Jurkat, Clone E6-1 (cell line): ENCODE data around the gene CYYR1. TPM values are rescaled to one million over a fixed set of nuclear protein-coding genes. Genes with fewer than 3 reads are reported as not detected.

Source experiments
- DNase-seq: peaks from one replicate; pipeline ENCODE4 v3.0.0-alpha.2; 2011; ENCODE audit warnings: low read depth, low spot score
- H3K4me3 ChIP-seq: 2 replicates; pipeline ENCODE4 v1.5.1; 2011; ENCODE audit warnings: mild to moderate bottlenecking, low read length, control low read depth, moderate library complexity
- polyA plus RNA-seq: library from polyadenylated mRNA; unstranded; fragments of >200 nt; gene quantifications from one replicate; pipeline ENCODE4 v1.2.1, GENCODE V29; 2012; ENCODE audit warnings: missing spikeins; ENCODE audit not compliant: insufficient read length, insufficient read depth

CYYR1 gene
- not detected for polyA plus RNA-seq

GRCh38 chr21:26572702-26573381 lies at the start of gene CYYR1:
TSS of gene CYYR1 (minus strand) at chr21:26573286. CDS start at chr21:26572940, 346 bp downstream.
- no peak within 1 kb of the TSS for H3K4me3 ChIP-seq
- no peak for DNase-seq

- no peak overlapping the region for H3K4me3 ChIP-seq
These were observed 44.1 kb upstream of the CYYR1 start for GRCh38 chr21:26617176-26617575.

GRCh38 chr21:26614251-26614650 lies 41.2 kb upstream of the CYYR1 start:
- DNase-seq: no peak

More at GRCh38 chr21:26617176-26617575, 44.1 kb upstream of the CYYR1 start:
- no peak for DNase-seq

GRCh38 chr21:26599261-26599660 lies 26.2 kb upstream of the CYYR1 start:
- DNase-seq: no peak
- no peak overlapping the region for H3K4me3 ChIP-seq

More at GRCh38 chr21:26614251-26614650, 41.2 kb upstream of the CYYR1 start:
- H3K4me3 ChIP-seq: no peak overlapping the region

GRCh38 chr21:26597981-26598380 lies 24.9 kb upstream of the CYYR1 start:
- peak; percentile 20 for DNase-seq

GRCh38 chr21:26597031-26597430 lies 23.9 kb upstream of the CYYR1 start:
- DNase-seq: no peak
- no peak overlapping the region for H3K4me3 ChIP-seq

More at GRCh38 chr21:26597981-26598380, 24.9 kb upstream of the CYYR1 start:
- no peak overlapping the region for H3K4me3 ChIP-seq

GRCh38 chr21:26595971-26596370 lies 22.9 kb upstream of the CYYR1 start:
- no peak for DNase-seq
- no peak overlapping the region for H3K4me3 ChIP-seq

GRCh38 chr21:26593800-26594199 lies 20.7 kb upstream of the CYYR1 start:
- H3K4me3 ChIP-seq: no peak overlapping the region
- no peak for DNase-seq

GRCh38 chr21:26591543-26591942 lies 18.5 kb upstream of the CYYR1 start:
- DNase-seq: no peak
- H3K4me3 ChIP-seq: no peak overlapping the region

- H3K4me3 ChIP-seq: no peak overlapping the region
- DNase-seq: no peak
These were observed 15.4 kb upstream of the CYYR1 start for GRCh38 chr21:26588446-26588845.

GRCh38 chr21:26587736-26588201 lies 14.7 kb upstream of the CYYR1 start:
- H3K4me3 ChIP-seq: no peak overlapping the region
- no peak for DNase-seq

GRCh38 chr21:26583769-26584168 lies 10.7 kb upstream of the CYYR1 start:
- H3K4me3 ChIP-seq: no peak overlapping the region
- no peak for DNase-seq

GRCh38 chr21:26581818-26582217 lies 8.7 kb upstream of the CYYR1 start:
- DNase-seq: no peak
- H3K4me3 ChIP-seq: no peak overlapping the region

GRCh38 chr21:26572076-26572701 lies 897 bp downstream of the CYYR1 start:
- no peak for DNase-seq
- H3K4me3 ChIP-seq: no peak overlapping the region

- DNase-seq: no peak
- H3K4me3 ChIP-seq: no peak overlapping the region
These were observed 2.9 kb downstream of the CYYR1 start for GRCh38 chr21:26570203-26570602.

- no peak for DNase-seq
- H3K4me3 ChIP-seq: no peak overlapping the region
These were observed 7.5 kb downstream of the CYYR1 start for GRCh38 chr21:26565546-26565945.

GRCh38 chr21:26565111-26565510 lies 8.0 kb downstream of the CYYR1 start:
- no peak overlapping the region for H3K4me3 ChIP-seq
- no peak for DNase-seq

- no peak overlapping the region for H3K4me3 ChIP-seq
- DNase-seq: no peak
These were observed 9.1 kb downstream of the CYYR1 start for GRCh38 chr21:26563856-26564503.

- H3K4me3 ChIP-seq: no peak overlapping the region
- no peak for DNase-seq
These were observed 12.5 kb downstream of the CYYR1 start for GRCh38 chr21:26560612-26561011.

- no peak overlapping the region for H3K4me3 ChIP-seq
- DNase-seq: no peak
These were observed 14.0 kb downstream of the CYYR1 start for GRCh38 chr21:26559099-26559498.
